ENCODE results near the gene KCNQ1.
"Not testable (repeated sequence)": the region's sequence is repeated elsewhere in the genome, so short reads cannot be mapped to it uniquely, and the experiment has no call there.

Gene KCNQ1

DNA sequence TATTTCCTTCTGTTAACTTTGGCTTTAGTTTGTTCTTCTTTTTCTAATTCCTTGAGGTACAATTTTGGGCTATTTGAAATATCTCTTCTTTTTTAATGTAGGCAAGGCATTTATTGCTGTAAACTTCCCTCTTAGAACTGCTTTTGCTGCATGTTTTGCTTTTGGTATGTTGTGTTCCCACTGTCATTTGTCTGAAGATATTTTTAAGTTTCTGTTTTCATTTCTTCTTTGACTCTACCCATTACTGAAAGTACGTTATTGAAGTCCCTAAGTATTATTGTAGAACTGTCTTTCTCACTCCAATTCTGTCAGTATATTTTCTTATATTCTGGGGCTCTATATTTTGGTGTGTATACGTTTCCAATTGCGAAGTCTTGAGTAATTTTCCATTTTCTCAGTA is 177.1 kb downstream of the KCNQ1 start:
- Histone ChIP-seq H3K9me3 (ENCODE audit: control insufficient read depth in 1 of 2, low read length in 2 of 2) (no peaks in the 10 kb centered on the region), H3K27ac (ENCODE audit: low read length) (no peak overlapping the region), H3K27me3 (ENCODE audit: low read depth, low read length) (no peaks in the 10 kb centered on the region), H3K36me3 (ENCODE audit: control insufficient read depth in 1 of 2, insufficient read depth in 2 of 2, low read length in 2 of 2) (no peaks in the 10 kb centered on the region), H3K4me1 (ENCODE audit: control insufficient read depth in 1 of 2, insufficient read depth in 2 of 2, low read length in 2 of 2) (no peaks in the 10 kb centered on the region), H3K4me3 (ENCODE audit: low read depth in 1 of 2, low read length in 2 of 2) (no peak overlapping the region)

DNA sequence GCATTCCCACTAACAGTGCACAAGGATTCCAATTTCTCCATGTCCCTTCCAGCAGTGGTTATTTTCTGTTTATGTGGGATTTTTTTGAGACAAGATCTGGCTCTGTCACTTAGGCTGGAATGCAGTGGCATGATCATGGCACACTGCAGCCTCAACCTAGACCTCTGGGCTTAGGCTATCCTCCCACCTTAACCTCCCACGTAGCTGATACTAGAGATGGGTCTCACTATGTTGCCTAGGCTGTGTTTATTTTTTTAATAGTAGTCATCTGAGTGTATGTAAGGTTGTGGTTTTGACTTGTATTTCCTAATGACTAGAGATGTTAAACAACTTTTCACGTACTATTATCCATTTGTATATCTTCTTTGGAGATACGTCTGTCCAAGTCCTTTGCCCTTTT is 180.4 kb downstream of the KCNQ1 start:
- Histone ChIP-seq H3K27me3 (ENCODE audit: low read depth, low read length) (no peaks in the 10 kb centered on the region), H3K27ac (ENCODE audit: low read length) (no peak overlapping the region), H3K4me1 (ENCODE audit: control insufficient read depth in 1 of 2, insufficient read depth in 2 of 2, low read length in 2 of 2) (no peaks in the 10 kb centered on the region), H3K36me3 (ENCODE audit: control insufficient read depth in 1 of 2, insufficient read depth in 2 of 2, low read length in 2 of 2) (no peaks in the 10 kb centered on the region), H3K9me3 (ENCODE audit: control insufficient read depth in 1 of 2, low read length in 2 of 2) (peaks cover 0 to 7% of the 10 kb centered on the region in 2 donors), H3K4me3 (ENCODE audit: low read depth in 1 of 2, low read length in 2 of 2) (no peak overlapping the region)

GRCh38 chr11:2630679-2631078 is 185.9 kb downstream of the KCNQ1 start:
- Histone ChIP-seq H3K27me3 (ENCODE audit: low read depth, low read length) (no peaks in the 10 kb centered on the region), H3K4me1 (ENCODE audit: control insufficient read depth in 1 of 2, insufficient read depth in 2 of 2, low read length in 2 of 2) (no peaks in the 10 kb centered on the region), H3K9me3 (ENCODE audit: control insufficient read depth in 1 of 2, low read length in 2 of 2) (peaks cover 15 to 29% of the 10 kb centered on the region in 2 donors), H3K27ac (ENCODE audit: low read length) (no peak overlapping the region), H3K36me3 (ENCODE audit: control insufficient read depth in 1 of 2, insufficient read depth in 2 of 2, low read length in 2 of 2) (no peaks in the 10 kb centered on the region), H3K4me3 (ENCODE audit: low read depth in 1 of 2, low read length in 2 of 2) (peak overlapping the region in 1 of 2 donors; percentile 13)

DNA sequence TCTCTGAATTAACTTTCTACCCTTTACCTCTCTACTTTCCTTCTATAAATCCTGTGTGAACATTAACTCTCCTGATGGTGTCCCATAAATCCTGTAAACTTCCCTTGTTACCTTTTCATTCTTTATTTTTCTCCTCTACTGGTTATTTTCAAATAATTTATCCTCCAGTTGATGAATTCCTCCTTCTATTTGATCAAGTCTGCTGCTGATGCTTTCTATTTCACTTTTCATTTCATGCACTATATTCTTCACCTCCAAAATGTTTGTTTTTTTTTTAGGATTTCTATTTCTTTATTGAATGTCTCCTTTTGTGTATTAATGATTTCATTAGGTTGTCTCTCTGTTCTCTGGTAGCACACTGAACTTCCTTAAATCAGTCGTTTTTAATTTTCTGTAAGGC is 186.4 kb downstream of the KCNQ1 start:
- Histone ChIP-seq H3K27me3 (ENCODE audit: low read depth, low read length) (no peaks in the 10 kb centered on the region), H3K36me3 (ENCODE audit: control insufficient read depth in 1 of 2, insufficient read depth in 2 of 2, low read length in 2 of 2) (no peaks in the 10 kb centered on the region), H3K9me3 (ENCODE audit: control insufficient read depth in 1 of 2, low read length in 2 of 2) (peaks cover 15 to 29% of the 10 kb centered on the region in 2 donors), H3K4me3 (ENCODE audit: low read depth in 1 of 2, low read length in 2 of 2) (peak overlapping the region in 1 of 2 donors; percentile 13), H3K27ac (ENCODE audit: low read length) (no peak overlapping the region), H3K4me1 (ENCODE audit: control insufficient read depth in 1 of 2, insufficient read depth in 2 of 2, low read length in 2 of 2) (no peaks in the 10 kb centered on the region)

GRCh38 chr11:2639763-2640162 is 195.0 kb downstream of the KCNQ1 start:
- H3K27me3 ChIP-seq (ENCODE audit: low read depth, low read length), result not testable (repeated sequence)
- Histone ChIP-seq H3K4me3 (ENCODE audit: low read depth in 1 of 2, low read length in 2 of 2) (peak overlapping the region in 1 of 2 donors; percentile 35), H3K9me3 (ENCODE audit: control insufficient read depth in 1 of 2, low read length in 2 of 2) (peaks cover 19 to 41% of the 10 kb centered on the region in 2 donors)

GRCh38 chr11:2641623-2642022 is 196.8 kb downstream of the KCNQ1 start:
- Histone ChIP-seq H3K4me1 (ENCODE audit: control insufficient read depth in 1 of 2, insufficient read depth in 2 of 2, low read length in 2 of 2) (no peaks in the 10 kb centered on the region), H3K27me3 (ENCODE audit: low read depth, low read length) (no peaks in the 10 kb centered on the region), H3K9me3 (ENCODE audit: control insufficient read depth in 1 of 2, low read length in 2 of 2) (peaks cover 21 to 58% of the 10 kb centered on the region in 2 donors), H3K4me3 (ENCODE audit: low read depth in 1 of 2, low read length in 2 of 2) (no peak overlapping the region), H3K36me3 (ENCODE audit: control insufficient read depth in 1 of 2, insufficient read depth in 2 of 2, low read length in 2 of 2) (no peaks in the 10 kb centered on the region), H3K27ac (ENCODE audit: low read length) (no peak overlapping the region)

More at GRCh38 chr11:2639763-2640162, 195.0 kb downstream of the KCNQ1 start:
- H3K4me1 ChIP-seq (ENCODE audit: control insufficient read depth in 1 of 2, insufficient read depth in 2 of 2, low read length in 2 of 2); H3K27ac ChIP-seq (ENCODE audit: low read length); H3K36me3 ChIP-seq (ENCODE audit: control insufficient read depth in 1 of 2, insufficient read depth in 2 of 2, low read length in 2 of 2): not testable (repeated sequence)

GRCh38 chr11:2643746-2644145 is 198.9 kb downstream of the KCNQ1 start:
- peak overlapping the region in 1 of 2 donors; percentile 45 for H3K4me3 ChIP-seq (ENCODE audit: low read depth in 1 of 2, low read length in 2 of 2)
- H3K27ac ChIP-seq (ENCODE audit: low read length), result no peak overlapping the region
- no peaks in the 10 kb centered on the region for H3K4me1 ChIP-seq (ENCODE audit: control insufficient read depth in 1 of 2, insufficient read depth in 2 of 2, low read length in 2 of 2)
- peaks cover 21 to 68% of the 10 kb centered on the region in 2 donors for H3K9me3 ChIP-seq (ENCODE audit: control insufficient read depth in 1 of 2, low read length in 2 of 2)
- no peaks in the 10 kb centered on the region for H3K36me3 ChIP-seq (ENCODE audit: control insufficient read depth in 1 of 2, insufficient read depth in 2 of 2, low read length in 2 of 2)
- no peaks in the 10 kb centered on the region for H3K27me3 ChIP-seq (ENCODE audit: low read depth, low read length)

DNA sequence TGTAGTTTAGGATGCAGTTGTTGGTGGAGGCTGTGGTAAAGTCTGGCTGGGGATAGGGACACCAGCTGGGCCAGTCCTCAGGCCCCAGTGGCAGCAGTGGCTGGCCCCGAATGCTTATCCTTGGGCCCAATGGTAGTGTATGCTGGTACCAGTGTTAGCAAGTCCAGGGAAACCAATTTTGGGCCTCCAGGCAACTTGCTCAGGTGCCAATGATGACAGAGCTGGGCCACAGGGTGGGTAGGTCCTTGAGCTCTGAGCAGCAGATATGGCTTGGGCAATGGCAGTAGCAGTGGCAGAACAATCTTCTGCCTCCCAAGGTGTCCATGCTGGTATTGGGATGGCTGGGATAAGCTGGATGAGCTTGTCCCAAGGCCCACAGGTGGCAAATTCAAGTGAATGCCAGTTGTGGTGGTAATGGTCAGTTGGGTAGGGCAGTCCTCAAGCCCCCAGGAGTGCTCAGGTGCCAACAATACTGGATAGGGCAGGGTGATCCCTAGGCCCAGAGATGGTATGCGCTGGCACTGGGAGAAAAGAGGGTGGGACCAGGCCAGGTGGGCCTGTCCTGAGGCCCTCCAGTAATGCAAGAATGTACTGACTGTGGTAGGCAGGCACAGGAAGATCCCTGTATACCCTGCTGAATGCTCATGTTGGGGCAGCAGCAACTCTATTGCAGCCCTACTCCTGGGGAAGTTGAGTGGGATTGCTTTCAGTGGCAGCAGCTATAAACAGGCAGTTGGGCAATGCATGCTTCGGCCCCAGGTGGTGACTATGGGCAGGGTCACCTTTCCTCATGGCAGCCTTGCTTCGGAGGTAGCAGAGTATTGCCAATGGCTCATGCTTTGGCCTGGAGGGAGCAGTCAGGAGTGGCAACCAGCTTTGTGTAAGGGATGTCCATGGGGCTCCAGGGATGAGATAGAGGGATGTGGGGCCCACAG is 200.3 kb downstream of the KCNQ1 start:
- H3K36me3 ChIP-seq (ENCODE audit: control insufficient read depth in 1 of 2, insufficient read depth in 2 of 2, low read length in 2 of 2), result no peaks in the 10 kb centered on the region
- H3K9me3 ChIP-seq (ENCODE audit: control insufficient read depth in 1 of 2, low read length in 2 of 2), result peaks cover 30 to 71% of the 10 kb centered on the region in 2 donors
- no peaks in the 10 kb centered on the region for H3K4me1 ChIP-seq (ENCODE audit: control insufficient read depth in 1 of 2, insufficient read depth in 2 of 2, low read length in 2 of 2)
- H3K27me3 ChIP-seq (ENCODE audit: low read depth, low read length), result no peaks in the 10 kb centered on the region
- no peak overlapping the region for H3K27ac ChIP-seq (ENCODE audit: low read length)
- H3K4me3 ChIP-seq (ENCODE audit: low read depth in 1 of 2, low read length in 2 of 2), result peak overlapping the region in 1 of 2 donors; percentile 48

- Histone ChIP-seq H3K4me3 (ENCODE audit: low read depth in 1 of 2, low read length in 2 of 2) (no peak overlapping the region), H3K27me3 (ENCODE audit: low read depth, low read length) (no peaks in the 10 kb centered on the region), H3K4me1 (ENCODE audit: control insufficient read depth in 1 of 2, insufficient read depth in 2 of 2, low read length in 2 of 2) (no peaks in the 10 kb centered on the region), H3K27ac (ENCODE audit: low read length) (no peak overlapping the region), H3K36me3 (ENCODE audit: control insufficient read depth in 1 of 2, insufficient read depth in 2 of 2, low read length in 2 of 2) (no peaks in the 10 kb centered on the region), H3K9me3 (ENCODE audit: control insufficient read depth in 1 of 2, low read length in 2 of 2) (peaks cover 35 to 68% of the 10 kb centered on the region in 2 donors)
Measured at GRCh38 chr11:2645779-2646118, 200.9 kb downstream of the KCNQ1 start.

DNA sequence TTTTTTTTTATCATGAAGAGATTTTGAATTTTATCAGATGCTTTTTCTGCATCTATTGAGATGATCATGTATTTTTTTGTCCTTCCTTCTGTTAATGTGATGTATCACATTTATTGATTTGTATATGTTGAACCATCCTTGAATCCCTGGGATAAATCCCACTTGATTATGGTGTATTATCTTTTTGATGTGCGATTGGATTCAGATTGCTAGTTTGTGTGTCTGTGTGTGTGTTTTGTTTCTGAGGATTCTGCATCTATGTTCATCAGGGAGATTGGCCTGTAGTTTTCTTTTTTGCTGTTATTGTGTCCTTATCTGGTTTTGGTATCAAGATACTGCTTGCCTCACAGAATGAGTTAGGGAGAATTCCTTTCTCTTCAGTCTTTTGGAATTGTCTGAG is 202.4 kb downstream of the KCNQ1 start:
- peaks cover 30 to 65% of the 10 kb centered on the region in 2 donors for H3K9me3 ChIP-seq (ENCODE audit: control insufficient read depth in 1 of 2, low read length in 2 of 2)
- no peaks in the 10 kb centered on the region for H3K27me3 ChIP-seq (ENCODE audit: low read depth, low read length)
- H3K4me3 ChIP-seq (ENCODE audit: low read depth in 1 of 2, low read length in 2 of 2), result peak overlapping the region in 1 of 2 donors; percentile 24
- no peaks in the 10 kb centered on the region for H3K36me3 ChIP-seq (ENCODE audit: control insufficient read depth in 1 of 2, insufficient read depth in 2 of 2, low read length in 2 of 2)
- no peak overlapping the region for H3K27ac ChIP-seq (ENCODE audit: low read length)
- H3K4me1 ChIP-seq (ENCODE audit: control insufficient read depth in 1 of 2, insufficient read depth in 2 of 2, low read length in 2 of 2), result no peaks in the 10 kb centered on the region

DNA sequence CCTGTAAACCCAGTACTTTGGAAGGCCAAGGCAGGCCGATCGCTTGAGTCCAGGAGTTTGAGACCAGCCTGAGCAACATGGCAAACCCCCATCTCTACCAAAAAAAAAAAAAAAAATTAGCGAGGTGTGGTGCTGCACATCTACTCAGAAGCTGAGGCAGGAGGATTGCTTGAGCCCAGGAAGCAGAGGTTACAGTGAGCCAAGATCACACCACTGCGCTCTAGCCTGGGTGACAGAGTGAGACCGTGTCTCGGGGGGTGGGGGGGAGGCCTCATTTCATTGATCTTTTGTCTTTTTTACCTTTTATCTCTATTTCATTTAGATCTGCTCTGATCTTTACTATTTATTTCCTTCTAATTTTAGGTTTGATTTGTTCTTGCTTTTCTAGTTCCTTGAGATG is 203.1 kb downstream of the KCNQ1 start:
- Histone ChIP-seq H3K27me3 (ENCODE audit: low read depth, low read length) (no peaks in the 10 kb centered on the region), H3K27ac (ENCODE audit: low read length) (no peak overlapping the region), H3K36me3 (ENCODE audit: control insufficient read depth in 1 of 2, insufficient read depth in 2 of 2, low read length in 2 of 2) (no peaks in the 10 kb centered on the region), H3K4me3 (ENCODE audit: low read depth in 1 of 2, low read length in 2 of 2) (no peak overlapping the region), H3K9me3 (ENCODE audit: control insufficient read depth in 1 of 2, low read length in 2 of 2) (peaks cover 30 to 63% of the 10 kb centered on the region in 2 donors), H3K4me1 (ENCODE audit: control insufficient read depth in 1 of 2, insufficient read depth in 2 of 2, low read length in 2 of 2) (no peaks in the 10 kb centered on the region)

Measured in muscle layer of duodenum (tissue), 2 donors.